Transverse colon (tissue), 4 donors: ENCODE results near the gene SREBF2. TPM values are rescaled to one million over a fixed set of nuclear protein-coding genes. Genes with fewer than 3 reads are reported as not detected.
A peak's percentile ranks its signal among the peaks of the same experiment; 100 is the strongest.

Experiments used
- DNase-seq: peaks from one replicate; pipeline ENCODE4 v3.0.0-alpha.2; 2019
- H3K27ac ChIP-seq, 4 donors: fragments of 200-600 bp; sonication (generic); 2 replicates each; pipeline ENCODE4 v1.5.1; 2016 to 2018; ENCODE audit warnings: inconsistent platforms in 4 of 4
- H3K27me3 ChIP-seq: fragments of 200-600 bp; sonication (generic); 2 replicates; pipeline ENCODE4 v1.5.1; 2017; ENCODE audit warnings: inconsistent platforms
- H3K36me3 ChIP-seq, 4 donors: fragments of 200-600 bp; sonication (generic); 2 replicates each; pipeline ENCODE4 v1.5.1; 2017 to 2019; ENCODE audit warnings: inconsistent platforms in 4 of 4
- H3K4me1 ChIP-seq, 4 donors: fragments of 200-600 bp; sonication (generic); 2 replicates each; pipeline ENCODE4 v1.5.1; 2017 to 2020; ENCODE audit warnings: inconsistent platforms in 4 of 4
- H3K4me3 ChIP-seq, 4 donors: fragments of 200-600 bp; sonication (generic); 1 replicate in 1 of 4; 2 replicates in 3 of 4; pipeline versions ENCODE4 v1.5.1 to v1.6.1; 2017 to 2019; ENCODE audit warnings: inconsistent platforms in 4 of 4
- H3K9me3 ChIP-seq, 2 donors: fragments of 200-600 bp; sonication (generic); 2 replicates each; pipeline ENCODE4 v1.5.1; 2017 to 2019; ENCODE audit warnings: inconsistent platforms in 2 of 2
- CTCF ChIP-seq, 5 experiments: fragments of 200-600 bp in 3 of 5; fragments of 450-650 bp in 2 of 5; sonication (generic) in 3 of 5; IDR thresholded peaks; 1 replicate in 2 of 5; 2 replicates in 3 of 5; pipeline ENCODE4 v1.5.1; 2016 to 2017; ENCODE audit warnings: antibody characterized with exemption in 5 of 5, inconsistent platforms in 3 of 5, mild to moderate bottlenecking in 2 of 5, moderate library complexity in 1 of 5
- EP300 ChIP-seq: sonication (generic); formaldehyde crosslinking; IDR thresholded peaks from one replicate; pipeline ENCODE4 v1.6.1; 2017; ENCODE audit warnings: antibody characterized with exemption, low read depth
- POLR2A ChIP-seq: fragments of 450-650 bp; IDR thresholded peaks from one replicate; pipeline ENCODE4 v1.6.1; 2016; ENCODE audit warnings: antibody characterized with exemption, mild to moderate bottlenecking, moderate library complexity
- POLR2AphosphoS5 ChIP-seq, 3 donors: sonication (generic); formaldehyde crosslinking; IDR thresholded peaks; one replicate each; pipeline ENCODE4 v1.6.1; 2016; ENCODE audit warnings: antibody characterized with exemption in 3 of 3
- WGBS, 2 donors: methylation state at CpG; one replicate each; pipeline ENCODE4 v1.1.5; 2018; ENCODE audit warnings: low coverage in 1 of 2; 5-methylcytosine and 5-hydroxymethylcytosine counted together
- in situ Hi-C, 4 donors: fragments of 200-750 bp; cut with MboI; loops; one replicate each; pipeline versions ENCODE4 v1.15.0 to v1.15.1; 2017; ENCODE audit warnings: low sequenced_read_pairs in 3 of 4, low pct_ligation_motif_present in 1 of 4, low pct_unique_long_range_greater_than_20kb in 1 of 4
- intact Hi-C: fragments of 100-400 bp; cut with DNase I; formaldehyde crosslinking; loops from one replicate; pipeline ENCODE4 v1.15.1; 2023; ENCODE audit warnings: low total_unique reads
- total RNA-seq, 4 donors: library from RNA; depleted of rRNA; stranded (reverse); fragments of >200 nt; gene quantifications; one replicate each; pipeline ENCODE4 v1.1.0, GENCODE V29; 2016

SREBF2 gene
- total RNA-seq, 4 donors from 2014 or later, result 156 to 252 (median 166) TPM

GRCh38 chr22:41836551-41836950 is 3.6 kb downstream of the SREBF2 start:
- TF ChIP-seq CTCF (IDR thresholded peaks at IDR 0.05) (no peak), POLR2A (no peak), POLR2AphosphoS5 (IDR thresholded peaks at IDR 0.05) (no peak), EP300 (no peak)
- Histone ChIP-seq H3K4me1 (peaks cover 9 to 68% (median 29%) of the 10 kb centered on the region in 4 donors), H3K4me3 (no peak overlapping the region), H3K27ac (peak overlapping the region in 3 of 4 donors; percentile 1 to 99 (median 96)), H3K9me3 (no peaks in the 10 kb centered on the region), H3K36me3 (no peaks in the 10 kb centered on the region), H3K27me3 (no peaks in the 10 kb centered on the region)
- intact Hi-C loops, result no loop called here
- 80 to 87% methylated on average over 1 to 2 of the region's 2 CpGs for WGBS, 2 donors
- DNase-seq, result no peak
- in situ Hi-C loops, result no loop called here

- H3K27ac ChIP-seq, result peak overlapping the region in 3 of 4 donors; percentile 79 to 87 (median 85)
Measured at GRCh38 chr22:41838842-41839618, 6.1 kb downstream of the SREBF2 start.

GRCh38 chr22:41840216-41840615 is 7.3 kb downstream of the SREBF2 start:
- H3K4me3 ChIP-seq, result no peak overlapping the region
- no peaks in the 10 kb centered on the region for H3K9me3 ChIP-seq
- 83 to 91% methylated on average over 1 to 5 of the region's 5 CpGs for WGBS, 2 donors
- peak overlapping the region; percentile 79 to 87 (median 82) for H3K27ac ChIP-seq
- H3K27me3 ChIP-seq, result no peaks in the 10 kb centered on the region
- H3K36me3 ChIP-seq, result no peaks in the 10 kb centered on the region
- intact Hi-C loops (no loop called here), in situ Hi-C loops (no loop called here)
- no peak for TF ChIP-seq EP300
- TF ChIP-seq POLR2AphosphoS5 (IDR thresholded peaks at IDR 0.05), result no peak
- no peak for TF ChIP-seq POLR2A
- TF ChIP-seq CTCF (IDR thresholded peaks at IDR 0.05), result no peak
- DNase-seq, result no peak
- H3K4me1 ChIP-seq, result peaks cover 11 to 83% (median 53%) of the 10 kb centered on the region in 4 donors

More at GRCh38 chr22:41838842-41839618, 6.1 kb downstream of the SREBF2 start:
- peaks cover 7 to 82% (median 47%) of the 10 kb centered on the region in 4 donors for H3K4me1 ChIP-seq
- H3K27me3 ChIP-seq, result no peaks in the 10 kb centered on the region
- no peaks in the 10 kb centered on the region for H3K9me3 ChIP-seq
- intact Hi-C loops (no loop called here), in situ Hi-C loops (no loop called here)
- no peak for DNase-seq
- no peak overlapping the region for H3K4me3 ChIP-seq
- no peaks in the 10 kb centered on the region for H3K36me3 ChIP-seq
- TF ChIP-seq EP300 (no peak), POLR2A (no peak), POLR2AphosphoS5 (IDR thresholded peaks at IDR 0.05) (no peak), CTCF (IDR thresholded peaks at IDR 0.05) (no peak)
- 82 to 100% methylated on average over 1 of the region's 1 CpG for WGBS, 2 donors

- H3K4me1 ChIP-seq, result peaks cover 11 to 83% (median 59%) of the 10 kb centered on the region in 4 donors
- intact Hi-C loops, result no loop called here
- no peaks in the 10 kb centered on the region for H3K9me3 ChIP-seq
- H3K27ac ChIP-seq, result peak overlapping the region; percentile 79 to 87 (median 82)
- 36 to 42% methylated on average over 3 of the region's 3 CpGs for WGBS, 2 donors
- no peak for TF ChIP-seq CTCF (IDR thresholded peaks at IDR 0.05)
- TF ChIP-seq POLR2AphosphoS5 (IDR thresholded peaks at IDR 0.05), result peak; percentile 9 to 29 (median 28)
- DNase-seq, result peak; percentile 52
- no peak overlapping the region for H3K4me3 ChIP-seq
- in situ Hi-C loops, result no loop called here
- H3K36me3 ChIP-seq, result no peaks in the 10 kb centered on the region
- H3K27me3 ChIP-seq, result no peaks in the 10 kb centered on the region
Measured at GRCh38 chr22:41841085-41841712, 8.3 kb downstream of the SREBF2 start.
